Stomach smooth muscle (tissue), 2 donors: ENCODE results near the gene LYL1.

Experiments used
- H3K27ac ChIP-seq: one replicate; pipeline ENCODE4 v1.7.0; 2013; ENCODE audit warnings: mild to moderate bottlenecking, low read length, inconsistent platforms
- H3K27me3 ChIP-seq, 2 donors: one replicate each; pipeline ENCODE4 v1.7.0; 2013; ENCODE audit warnings: low read length in 2 of 2; ENCODE audit not compliant: insufficient read depth in 2 of 2, control insufficient read depth in 1 of 2
- H3K36me3 ChIP-seq, 2 donors: one replicate each; pipeline ENCODE4 v1.7.0; 2013; ENCODE audit warnings: low read length in 2 of 2; ENCODE audit not compliant: control insufficient read depth in 2 of 2, insufficient read depth in 2 of 2
- H3K4me1 ChIP-seq: one replicate; pipeline ENCODE4 v1.7.0; 2013; ENCODE audit warnings: low read length; ENCODE audit not compliant: control insufficient read depth, insufficient read depth
- H3K4me3 ChIP-seq, 2 donors: one replicate each; pipeline ENCODE4 v1.7.0; 2013; ENCODE audit warnings: low read length in 2 of 2
- H3K9ac ChIP-seq, 2 donors: one replicate each; pipeline ENCODE4 v1.7.0; 2013; ENCODE audit warnings: low read length in 2 of 2, mild to moderate bottlenecking in 1 of 2
- H3K9me3 ChIP-seq, 2 donors: one replicate each; pipeline ENCODE4 v1.7.0; 2013; ENCODE audit warnings: low read length in 2 of 2; ENCODE audit not compliant: control insufficient read depth in 2 of 2
- donor health status: healthy.
- donor health status: Pancreatic carcinoma.

Gene LYL1

DNA sequence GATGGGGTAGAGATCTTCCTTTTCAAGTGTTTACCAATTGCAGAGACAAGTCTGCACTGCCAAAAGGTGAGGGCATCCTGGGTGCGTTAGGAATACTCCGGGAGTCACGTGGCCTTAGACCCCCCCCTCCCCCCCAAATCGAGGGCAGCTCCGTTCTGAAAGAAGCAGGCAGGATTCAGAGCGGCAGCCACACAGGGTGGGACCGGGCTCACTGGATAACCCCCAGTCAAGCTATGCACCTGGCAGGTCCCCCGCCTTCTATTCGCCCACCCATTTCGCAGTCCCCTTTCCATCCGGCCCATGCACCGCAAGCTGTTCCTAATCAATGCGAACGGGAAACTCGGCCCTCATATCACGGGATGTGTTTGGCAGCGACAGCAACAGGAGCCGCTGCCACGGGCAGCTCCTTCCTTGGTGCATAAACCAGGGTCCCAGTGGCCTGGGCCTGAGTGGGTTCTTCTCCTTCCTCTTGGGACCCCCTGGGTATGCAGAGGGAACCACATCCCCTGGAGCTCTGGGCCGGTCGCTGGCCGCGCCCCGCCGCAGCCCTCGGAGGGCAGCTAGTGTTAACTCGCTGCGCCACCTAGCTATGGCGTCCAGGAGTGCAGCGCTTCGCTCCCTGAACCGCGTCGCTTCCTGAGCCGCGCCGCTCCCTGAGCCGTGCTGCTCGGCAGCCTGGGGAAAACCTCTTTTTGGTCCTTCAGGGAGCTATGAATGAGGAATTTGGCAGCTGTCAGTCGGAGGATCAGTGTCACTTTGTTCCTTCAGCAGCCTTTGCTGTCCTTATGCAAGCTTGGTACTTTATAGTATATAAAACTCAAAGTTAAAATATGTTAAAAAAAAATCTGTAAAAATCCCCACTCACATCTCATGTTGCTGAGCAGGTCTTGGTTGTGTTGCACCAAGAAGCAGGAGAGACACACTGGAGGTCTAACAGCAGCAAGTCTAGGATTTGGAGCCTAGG is 41.4 kb downstream of the LYL1 start:
- H3K9ac ChIP-seq = peak overlapping the region; percentile 35 to 60
- H3K36me3 ChIP-seq = no peaks in the 10 kb centered on the region
- no peaks in the 10 kb centered on the region for H3K27me3 ChIP-seq
- peaks cover 96% of the 10 kb centered on the region for H3K4me1 ChIP-seq
- H3K4me3 ChIP-seq = peak overlapping the region; percentile 64 to 73
- no peaks in the 10 kb centered on the region for H3K9me3 ChIP-seq
- H3K27ac ChIP-seq = peak overlapping the region; percentile 58

GRCh38 chr19:13060233-13060963 is 42.3 kb downstream of the LYL1 start:
- Histone ChIP-seq H3K9ac (peak overlapping the region; percentile 10 to 29), H3K27me3 (no peaks in the 10 kb centered on the region), H3K4me1 (peaks cover 96% of the 10 kb centered on the region), H3K27ac (peak overlapping the region; percentile 58), H3K36me3 (no peaks in the 10 kb centered on the region), H3K4me3 (peak overlapping the region; percentile 64 to 73), H3K9me3 (no peaks in the 10 kb centered on the region)

DNA sequence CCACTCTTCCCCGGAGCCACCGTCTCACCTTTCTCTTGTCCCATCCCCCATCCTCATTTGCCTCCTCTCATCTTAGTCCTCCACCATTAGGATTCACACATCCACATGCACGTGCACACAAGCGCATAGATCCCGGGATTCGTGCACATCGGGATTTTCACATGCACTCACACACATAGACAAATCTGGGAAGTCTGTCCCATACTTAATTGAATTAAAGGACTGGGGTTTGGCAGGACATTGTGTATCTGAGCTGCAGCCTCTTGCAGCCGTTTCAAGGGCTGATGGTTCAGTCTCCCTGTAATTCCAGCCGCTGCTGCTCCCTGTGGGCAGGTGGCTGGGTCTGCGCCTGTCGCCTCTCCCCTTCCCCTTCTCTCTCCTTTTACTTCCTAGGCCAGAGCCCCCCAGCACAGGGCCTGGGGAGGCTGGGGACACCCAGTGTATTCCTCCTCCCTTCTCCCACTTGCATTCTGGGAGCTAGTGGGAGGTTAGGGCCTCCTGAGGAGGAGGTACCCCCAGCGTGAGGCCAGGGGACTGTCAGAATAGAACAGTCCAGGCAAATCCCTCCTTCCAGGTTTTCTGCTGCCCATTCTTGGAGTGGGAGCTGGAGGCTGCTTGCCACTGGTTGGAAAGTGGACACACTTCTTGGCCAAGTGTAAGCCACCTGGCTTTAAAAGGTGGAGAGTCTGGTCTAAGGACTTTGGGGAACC is 43.6 kb downstream of the LYL1 start:
- H3K36me3 ChIP-seq = no peaks in the 10 kb centered on the region
- H3K9ac ChIP-seq = no peak overlapping the region
- no peaks in the 10 kb centered on the region for H3K9me3 ChIP-seq
- no peaks in the 10 kb centered on the region for H3K27me3 ChIP-seq
- peak overlapping the region in 1 of 2 donors; percentile 49 for H3K4me3 ChIP-seq
- H3K27ac ChIP-seq = peak overlapping the region; percentile 95
- peaks cover 95% of the 10 kb centered on the region for H3K4me1 ChIP-seq

DNA sequence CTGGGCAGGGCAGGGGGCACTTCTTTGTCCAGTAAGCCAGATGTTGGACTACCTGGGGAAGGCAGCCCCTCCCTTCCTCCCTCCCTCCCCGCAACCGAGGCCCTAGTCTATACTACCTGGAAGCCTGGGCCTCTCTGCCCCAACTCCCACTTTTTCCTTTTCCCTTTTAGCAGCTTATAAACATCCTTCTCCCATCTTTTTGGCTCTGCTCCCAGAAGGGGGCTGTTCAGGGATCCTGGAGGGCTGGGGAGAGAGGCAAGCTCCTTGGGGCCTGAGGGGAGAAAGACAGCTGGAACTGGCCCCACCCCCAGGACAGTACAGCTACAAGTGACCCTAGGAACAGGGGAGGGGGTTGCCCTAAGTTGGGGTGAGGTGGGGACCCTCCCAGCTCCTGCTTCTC is 44.9 kb downstream of the LYL1 start:
- peaks cover 95% of the 10 kb centered on the region for H3K4me1 ChIP-seq
- no peak overlapping the region for H3K4me3 ChIP-seq
- H3K9me3 ChIP-seq = no peaks in the 10 kb centered on the region
- no peaks in the 10 kb centered on the region for H3K27me3 ChIP-seq
- no peaks in the 10 kb centered on the region for H3K36me3 ChIP-seq
- H3K27ac ChIP-seq = peak overlapping the region; percentile 95
- H3K9ac ChIP-seq = peak overlapping the region in 1 of 2 donors; percentile 51

DNA sequence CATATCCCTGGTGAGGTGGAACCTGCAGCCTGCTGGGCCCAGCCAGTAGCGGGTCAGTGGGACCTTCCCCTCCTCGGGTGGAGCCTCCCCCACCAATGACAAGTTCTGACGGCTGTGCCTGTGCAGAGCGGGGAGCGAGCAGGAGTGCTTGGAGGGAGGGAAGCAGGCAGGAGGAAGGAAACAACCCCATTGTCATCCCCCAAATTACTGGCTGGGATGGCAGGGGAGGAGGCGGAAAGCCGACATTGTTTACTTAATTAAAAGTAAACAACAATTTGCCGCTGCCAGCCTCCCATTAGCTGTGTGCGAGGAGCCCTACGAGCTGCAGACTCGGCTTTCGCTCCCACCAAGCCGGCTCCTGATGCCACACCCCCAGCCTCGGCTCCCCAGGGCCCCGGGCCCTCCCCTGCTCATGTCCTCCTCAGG is 45.5 kb downstream of the LYL1 start:
- Histone ChIP-seq H3K36me3 (no peaks in the 10 kb centered on the region), H3K9me3 (no peaks in the 10 kb centered on the region), H3K4me3 (peak overlapping the region; percentile 45 to 59), H3K4me1 (peaks cover 95% of the 10 kb centered on the region), H3K27me3 (no peaks in the 10 kb centered on the region), H3K27ac (peak overlapping the region; percentile 95), H3K9ac (peak overlapping the region in 1 of 2 donors; percentile 44)

GRCh38 chr19:13056052-13056660 is 46.5 kb downstream of the LYL1 start:
- Histone ChIP-seq H3K9ac (peak overlapping the region; percentile 58 to 68), H3K36me3 (no peaks in the 10 kb centered on the region), H3K27me3 (no peaks in the 10 kb centered on the region), H3K27ac (peak overlapping the region; percentile 95), H3K9me3 (no peaks in the 10 kb centered on the region), H3K4me1 (peaks cover 95% of the 10 kb centered on the region), H3K4me3 (peak overlapping the region; percentile 48 to 63)

- H3K9ac ChIP-seq = peak overlapping the region; percentile 58 to 68
- no peaks in the 10 kb centered on the region for H3K27me3 ChIP-seq
- H3K36me3 ChIP-seq = no peaks in the 10 kb centered on the region
- peaks cover 95% of the 10 kb centered on the region for H3K4me1 ChIP-seq
- no peaks in the 10 kb centered on the region for H3K9me3 ChIP-seq
- H3K27ac ChIP-seq = peak overlapping the region; percentile 95
- peak overlapping the region; percentile 48 to 63 for H3K4me3 ChIP-seq
Observed at GRCh38 chr19:13055213-13056051, 47.2 kb downstream of the LYL1 start.

- H3K4me3 ChIP-seq = peak overlapping the region in 1 of 2 donors; percentile 57
- peaks cover 94% of the 10 kb centered on the region for H3K4me1 ChIP-seq
Observed at GRCh38 chr19:13054626-13055212, 47.9 kb downstream of the LYL1 start.

GRCh38 chr19:13053761-13054625 is 48.7 kb downstream of the LYL1 start:
- Histone ChIP-seq H3K4me3 (peak overlapping the region in 1 of 2 donors; percentile 57), H3K9ac (peak overlapping the region; percentile 53 to 58), H3K36me3 (no peaks in the 10 kb centered on the region), H3K9me3 (no peaks in the 10 kb centered on the region), H3K27me3 (no peaks in the 10 kb centered on the region), H3K4me1 (peaks cover 88% of the 10 kb centered on the region), H3K27ac (peak overlapping the region; percentile 95)

More at GRCh38 chr19:13054626-13055212, 47.9 kb downstream of the LYL1 start:
- Histone ChIP-seq H3K9me3 (no peaks in the 10 kb centered on the region), H3K27ac (peak overlapping the region; percentile 95), H3K36me3 (no peaks in the 10 kb centered on the region), H3K9ac (peak overlapping the region; percentile 53 to 58), H3K27me3 (no peaks in the 10 kb centered on the region)
